Upper lobe of left lung (tissue), 6 donors: ENCODE results near the gene INPPL1. TPM values are rescaled to one million over a fixed set of nuclear protein-coding genes. Genes with fewer than 3 reads are reported as not detected.
A peak's percentile ranks its signal among the peaks of the same experiment; 100 is the strongest.

ENCODE experiments used
- ATAC-seq, 2 donors: fragments of 200-7000 bp; cut with Tn5 transposase; one replicate each; pipeline ENCODE4 v1.9.1; 2022; ENCODE audit warnings: mild to moderate bottlenecking in 2 of 2, moderate library complexity in 2 of 2; ENCODE audit not compliant: low FRiP score in 2 of 2
- DNase-seq, 2 donors: peaks; one replicate each; pipeline ENCODE4 v3.0.0-alpha.2; 2019 to 2020
- H3K27ac ChIP-seq, 4 donors: fragments of 200-600 bp; sonication (generic); one replicate each; pipeline ENCODE4 v1.5.1; 2016 to 2019
- H3K27me3 ChIP-seq, 4 donors: fragments of 200-600 bp; sonication (generic); one replicate each; pipeline ENCODE4 v1.5.1; 2017 to 2019
- H3K36me3 ChIP-seq, 4 donors: fragments of 200-600 bp; sonication (generic); one replicate each; pipeline ENCODE4 v1.5.1; 2016 to 2019
- H3K4me1 ChIP-seq, 4 donors: fragments of 200-600 bp; sonication (generic); one replicate each; pipeline ENCODE4 v1.5.1; 2018 to 2019
- H3K4me3 ChIP-seq, 4 donors: fragments of 200-600 bp; sonication (generic); one replicate each; pipeline ENCODE4 v1.5.1; 2017 to 2019; ENCODE audit warnings: mild to moderate bottlenecking in 2 of 4, moderate library complexity in 1 of 4
- H3K9me3 ChIP-seq, 4 donors: fragments of 200-600 bp; sonication (generic); one replicate each; pipeline ENCODE4 v1.5.1; 2018 to 2019
- CTCF ChIP-seq, 6 experiments: fragments of 450-650 bp in 4 of 6; fragments of 200-600 bp in 2 of 6; sonication (generic) in 2 of 6; IDR thresholded peaks; one replicate each; pipeline ENCODE4 v1.5.1; 2016 to 2019; ENCODE audit warnings: antibody characterized with exemption in 6 of 6
- EP300 ChIP-seq, 4 donors: sonication (generic); formaldehyde crosslinking; IDR thresholded peaks; one replicate each; pipeline ENCODE4 v1.5.1; 2017; ENCODE audit warnings: antibody characterized with exemption in 4 of 4, control low read depth in 2 of 4
- POLR2A ChIP-seq, 4 donors: fragments of 450-650 bp; IDR thresholded peaks; one replicate each; pipeline ENCODE4 v1.5.1; 2016 to 2017; ENCODE audit warnings: antibody characterized with exemption in 4 of 4, mild to moderate bottlenecking in 2 of 4
- POLR2AphosphoS5 ChIP-seq, 2 donors: sonication (generic); formaldehyde crosslinking; IDR thresholded peaks; one replicate each; pipeline ENCODE4 v1.5.1; 2017; ENCODE audit warnings: antibody characterized with exemption in 2 of 2
- WGBS, 2 donors: methylation state at CpG; one replicate each; pipeline ENCODE4 v1.1.5; 2017 to 2018; 5-methylcytosine and 5-hydroxymethylcytosine counted together
- total RNA-seq, 6 donors: library from RNA; depleted of rRNA in 4 of 6; stranded (reverse); fragments of >200 nt in 4 of 6; gene quantifications; one replicate each; pipeline versions ENCODE4 v1.1.0 to v1.2.1, GENCODE V29; 2016 to 2021
- donor health status: DM: no; HTN: no; CAD: no; lungs with moderate emphysema.
- donor health status: DM: no; HTN: yes; CAD: no; lungs with severe emphysema.

Gene INPPL1
- total RNA-seq, 6 donors from 2014 or later: 84.0 to 383 (median 180) TPM

DNA sequence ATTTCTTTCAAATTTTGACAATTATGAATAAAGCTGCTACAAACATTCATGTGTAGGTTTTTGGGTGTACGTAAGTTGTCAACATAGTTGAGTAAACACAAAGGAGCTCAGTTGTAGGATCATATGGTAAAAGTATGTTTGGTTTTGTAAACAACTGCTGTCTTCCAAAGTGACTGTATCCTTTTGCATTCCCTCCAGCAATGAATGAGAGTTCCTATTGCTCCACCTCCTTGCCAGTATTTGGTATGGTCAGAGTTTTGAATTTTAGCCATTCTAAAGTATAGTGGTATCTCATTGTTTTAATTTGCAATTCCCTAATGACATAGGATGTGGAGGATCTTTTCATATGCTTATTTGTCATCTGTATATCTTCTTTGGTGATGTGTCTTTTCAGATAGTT lies 47.4 kb downstream of the INPPL1 start:
- no peaks in the 10 kb centered on the region for H3K36me3 ChIP-seq
- no peak overlapping the region for H3K4me3 ChIP-seq
- H3K9me3 ChIP-seq: no peaks in the 10 kb centered on the region
- no peaks in the 10 kb centered on the region for H3K4me1 ChIP-seq
- no peak overlapping the region for H3K27ac ChIP-seq
- DNase-seq (no peak), ATAC-seq (no peak)
- H3K27me3 ChIP-seq: no peaks in the 10 kb centered on the region
- TF ChIP-seq CTCF (IDR thresholded peaks at IDR 0.05) (no peak), POLR2A (IDR thresholded peaks at IDR 0.05) (no peak), EP300 (IDR thresholded peaks at IDR 0.05) (no peak), POLR2AphosphoS5 (IDR thresholded peaks at IDR 0.05) (no peak)
- 82 to 83% methylated on average over 1 of the region's 1 CpG for WGBS, 2 donors

- 68 to 72% methylated on average over 6 of the region's 6 CpGs for WGBS, 2 donors
- Histone ChIP-seq H3K27ac (no peak overlapping the region), H3K4me1 (no peaks in the 10 kb centered on the region), H3K9me3 (no peaks in the 10 kb centered on the region), H3K36me3 (no peaks in the 10 kb centered on the region), H3K27me3 (no peaks in the 10 kb centered on the region), H3K4me3 (no peak overlapping the region)
- DNase-seq: no peak
- no peak for ATAC-seq
- TF ChIP-seq EP300 (IDR thresholded peaks at IDR 0.05) (no peak), POLR2A (IDR thresholded peaks at IDR 0.05) (no peak), CTCF (IDR thresholded peaks at IDR 0.05) (no peak), POLR2AphosphoS5 (IDR thresholded peaks at IDR 0.05) (no peak)
Observed at GRCh38 chr11:72274435-72274834, 49.9 kb downstream of the INPPL1 start.

DNA sequence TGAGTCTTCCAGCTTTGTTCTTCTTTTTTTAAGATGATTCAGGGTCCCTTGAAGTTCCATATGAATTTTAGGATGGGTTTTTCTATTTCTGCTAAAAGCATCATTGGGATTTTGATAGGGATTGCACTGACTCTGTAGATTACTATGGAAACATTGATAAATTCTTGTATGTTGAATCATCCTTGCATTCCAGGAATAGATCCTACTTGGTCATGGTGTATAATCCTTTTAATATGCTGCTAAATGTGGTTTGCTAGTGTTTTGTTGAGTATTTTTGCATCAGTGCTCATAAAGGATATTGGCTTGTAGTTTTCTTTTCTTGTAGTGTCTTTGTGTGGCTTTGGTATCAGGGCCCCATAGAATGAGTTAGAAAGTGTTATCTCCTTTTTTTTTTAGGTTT lies 54.3 kb downstream of the INPPL1 start:
- no peaks in the 10 kb centered on the region for H3K27me3 ChIP-seq
- H3K4me3 ChIP-seq: no peak overlapping the region
- ATAC-seq (no peak), DNase-seq (no peak)
- TF ChIP-seq POLR2AphosphoS5 (IDR thresholded peaks at IDR 0.05) (no peak), POLR2A (IDR thresholded peaks at IDR 0.05) (no peak), EP300 (IDR thresholded peaks at IDR 0.05) (no peak), CTCF (IDR thresholded peaks at IDR 0.05) (no peak)
- no peaks in the 10 kb centered on the region for H3K4me1 ChIP-seq
- no peaks in the 10 kb centered on the region for H3K36me3 ChIP-seq
- no peaks in the 10 kb centered on the region for H3K9me3 ChIP-seq
- H3K27ac ChIP-seq: no peak overlapping the region

DNA sequence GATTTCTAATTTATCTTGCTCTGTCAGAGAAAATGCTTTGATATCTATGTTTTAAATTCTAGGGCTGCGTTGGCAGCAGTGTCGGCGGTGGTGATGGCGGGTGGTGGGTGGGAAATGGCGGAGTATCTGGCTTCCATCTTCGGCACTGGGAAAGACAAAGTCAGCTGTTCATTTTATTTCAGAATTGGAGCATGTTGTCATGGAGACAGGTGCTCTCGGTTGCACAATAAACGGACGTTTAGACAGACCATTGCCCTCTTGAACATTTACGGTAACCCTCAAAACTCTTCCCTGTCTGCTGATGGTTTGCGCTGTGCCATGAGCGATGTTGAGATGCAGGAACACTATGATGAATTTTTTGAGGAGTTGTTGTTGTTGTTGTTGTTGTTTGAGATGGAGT lies 55.5 kb downstream of the INPPL1 start:
- Histone ChIP-seq H3K9me3 (no peaks in the 10 kb centered on the region), H3K27me3 (no peaks in the 10 kb centered on the region), H3K27ac (no peak overlapping the region), H3K4me3 (no peak overlapping the region), H3K4me1 (no peaks in the 10 kb centered on the region), H3K36me3 (no peaks in the 10 kb centered on the region)
- DNase-seq: no peak
- no peak for ATAC-seq
- TF ChIP-seq POLR2A (IDR thresholded peaks at IDR 0.05) (no peak), CTCF (IDR thresholded peaks at IDR 0.05) (no peak), EP300 (IDR thresholded peaks at IDR 0.05) (no peak), POLR2AphosphoS5 (IDR thresholded peaks at IDR 0.05) (no peak)
- 89 to 90% methylated on average over 12 of the region's 12 CpGs for WGBS, 2 donors

GRCh38 chr11:72280726-72281315 lies 56.3 kb downstream of the INPPL1 start:
- H3K36me3 ChIP-seq: no peaks in the 10 kb centered on the region
- ATAC-seq (no peak), DNase-seq (peak in 1 of 2 donors; percentile 56)
- H3K9me3 ChIP-seq: no peaks in the 10 kb centered on the region
- no peaks in the 10 kb centered on the region for H3K27me3 ChIP-seq
- no peaks in the 10 kb centered on the region for H3K4me1 ChIP-seq
- no peak overlapping the region for H3K27ac ChIP-seq
- whole genome bisulfite sequencing, 2 donors: 94 to 96% methylated on average over 24 of the region's 24 CpGs
- TF ChIP-seq POLR2A (IDR thresholded peaks at IDR 0.05) (no peak), CTCF (IDR thresholded peaks at IDR 0.05) (no peak), POLR2AphosphoS5 (IDR thresholded peaks at IDR 0.05) (no peak), EP300 (IDR thresholded peaks at IDR 0.05) (no peak)
- H3K4me3 ChIP-seq: no peak overlapping the region
